NT2/D1 (cell line): Measurements from ENCODE around the gene THBS1.

Experiments
- SUZ12 ChIP-seq: IDR thresholded peaks from 2 replicates; pipeline ENCODE4 v1.6.1; 2011; ENCODE audit not compliant: insufficient read length, insufficient read depth; ENCODE audit errors: extremely low read depth
- YY1 ChIP-seq: IDR thresholded peaks from 2 replicates; pipeline ENCODE4 v1.6.1; 2011; ENCODE audit not compliant: insufficient read length, insufficient read depth
- ZNF274 ChIP-seq: IDR thresholded peaks from 2 replicates; pipeline ENCODE4 v1.6.1; 2011; ENCODE audit warnings: mild to moderate bottlenecking, low read depth, low read length

DNA sequence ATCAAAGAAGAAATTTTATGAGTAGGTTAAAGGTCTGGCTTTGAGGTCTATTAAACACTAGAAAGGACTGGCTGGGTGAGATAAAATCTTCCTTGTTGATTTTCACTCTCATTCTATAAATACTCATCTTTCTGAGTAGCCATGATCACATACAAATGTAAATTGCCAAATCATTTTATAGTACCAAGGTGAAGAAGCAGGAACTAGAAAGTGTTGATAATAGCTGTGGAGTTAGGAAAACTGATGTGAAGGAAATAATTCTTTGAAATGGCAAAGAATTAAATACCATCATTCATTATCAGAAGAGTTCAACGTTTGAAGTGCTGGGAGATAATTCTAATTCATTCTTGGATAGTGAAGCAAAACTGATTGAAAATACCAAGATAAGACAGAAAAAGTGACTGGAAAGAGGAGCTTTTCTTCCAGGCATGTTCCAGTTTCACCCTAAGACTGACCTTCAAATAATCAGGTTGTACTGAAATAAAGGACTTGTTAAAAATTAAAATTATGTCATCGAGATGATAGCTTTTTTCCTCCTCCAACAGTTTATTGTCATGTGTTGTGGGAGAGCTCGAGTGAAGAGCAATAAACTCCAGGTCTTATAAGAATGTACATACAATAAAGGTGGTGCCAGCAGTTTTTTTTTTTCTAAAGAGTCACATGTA lies 17.4 kb downstream of the THBS1 start:
- TF ChIP-seq YY1 (no peak), ZNF274 (no peak), SUZ12 (no peak)
